ENCODE measurements around the gene AMOTL2. TPM values are rescaled to one million over a fixed set of nuclear protein-coding genes. Genes with fewer than 3 reads are reported as not detected.

AMOTL2 gene
- total RNA-seq, 1 donor from 2014 or later, result not detected

- POLR2A ChIA-PET, result no interaction called here
- Mint-ChIP-seq H3K27ac (no peak overlapping the region), H3K4me1 (peaks cover 3% of the 10 kb centered on the region), H3K4me3 (no peak overlapping the region), H3K27me3 (peaks cover 30% of the 10 kb centered on the region), H3K36me3 (ENCODE audit: low read depth) (no peaks in the 10 kb centered on the region), H3K9me3 (no peaks in the 10 kb centered on the region)
- intact Hi-C loops (cut with micrococcal nuclease), result no loop called here
- DNase-seq, result no peak
- CTCF ChIA-PET, result interaction anchor here (1.2 kb wide), 1 partner anchor 100 kb away, joined by 3 read pairs; no protein-coding TSS in a partner anchor
- TF ChIP-seq CTCF (IDR thresholded peaks at IDR 0.05), result no peak
- no peak for ATAC-seq (ENCODE audit: low read depth)
Measured at GRCh38 chr3:134312873-134313846, 61.1 kb downstream of the AMOTL2 start.

- H3K4me3 Mint-ChIP-seq, result no peak overlapping the region
- intact Hi-C loops (cut with micrococcal nuclease), result no loop called here
- no peak overlapping the region for H3K27ac Mint-ChIP-seq
- no peaks in the 10 kb centered on the region for H3K36me3 Mint-ChIP-seq (ENCODE audit: low read depth)
- CTCF ChIA-PET, result interaction anchor here (1.2 kb wide), 1 partner anchor 100 kb away, joined by 3 read pairs; no protein-coding TSS in a partner anchor
- no peak for TF ChIP-seq CTCF (IDR thresholded peaks at IDR 0.05)
- no peak for DNase-seq
- POLR2A ChIA-PET, result interaction anchor here (0.6 kb wide), 1 partner anchor 168 kb away, joined by 3 read pairs; no protein-coding TSS in a partner anchor
- H3K9me3 Mint-ChIP-seq, result no peaks in the 10 kb centered on the region
- no peak for ATAC-seq (ENCODE audit: low read depth)
- H3K4me1 Mint-ChIP-seq, result peaks cover 4% of the 10 kb centered on the region
- H3K27me3 Mint-ChIP-seq, result peaks cover 31% of the 10 kb centered on the region
Measured at GRCh38 chr3:134312072-134312872, 62.0 kb downstream of the AMOTL2 start.

GRCh38 chr3:134311693-134312071 lies 62.6 kb downstream of the AMOTL2 start:
- TF ChIP-seq CTCF (IDR thresholded peaks at IDR 0.05), result no peak
- CTCF ChIA-PET, result interaction anchor here (1.2 kb wide), 1 partner anchor 99 kb away, joined by 3 read pairs; no protein-coding TSS in a partner anchor
- POLR2A ChIA-PET, result interaction anchor here (0.6 kb wide), 1 partner anchor 169 kb away, joined by 3 read pairs; no protein-coding TSS in a partner anchor
- DNase-seq (no peak), ATAC-seq (ENCODE audit: low read depth) (no peak)
- no peaks in the 10 kb centered on the region for H3K9me3 Mint-ChIP-seq
- H3K27me3 Mint-ChIP-seq, result peaks cover 36% of the 10 kb centered on the region
- intact Hi-C loops (cut with micrococcal nuclease), result no loop called here
- H3K27ac Mint-ChIP-seq, result no peak overlapping the region
- H3K4me1 Mint-ChIP-seq, result peaks cover 4% of the 10 kb centered on the region
- H3K36me3 Mint-ChIP-seq (ENCODE audit: low read depth), result no peaks in the 10 kb centered on the region
- H3K4me3 Mint-ChIP-seq, result no peak overlapping the region

GRCh38 chr3:134311265-134311664 lies 63.0 kb downstream of the AMOTL2 start:
- H3K27me3 Mint-ChIP-seq, result peaks cover 35% of the 10 kb centered on the region
- CTCF ChIA-PET, result no interaction called here
- no peaks in the 10 kb centered on the region for H3K9me3 Mint-ChIP-seq
- POLR2A ChIA-PET, result interaction anchor here (0.6 kb wide), 2 partner anchors 166 to 169 kb away, joined by 3 read pairs; no protein-coding TSS in a partner anchor
- intact Hi-C loops (cut with micrococcal nuclease), result no loop called here
- TF ChIP-seq CTCF (IDR thresholded peaks at IDR 0.05), result no peak
- no peaks in the 10 kb centered on the region for H3K36me3 Mint-ChIP-seq (ENCODE audit: low read depth)
- no peak overlapping the region for H3K27ac Mint-ChIP-seq
- H3K4me3 Mint-ChIP-seq, result no peak overlapping the region
- DNase-seq, result no peak
- H3K4me1 Mint-ChIP-seq, result peaks cover 4% of the 10 kb centered on the region
- ATAC-seq (ENCODE audit: low read depth), result no peak
